GM21381 (cell line): ENCODE data around the gene OXTR.
A peak's percentile ranks its signal among the peaks of the same experiment; 100 is the strongest.

Experiments
- ATAC-seq: cut with Tn5 transposase; IDR thresholded peaks from one replicate; pipeline ENCODE4 v1.9.1; 2021; ENCODE audit warnings: mild to moderate bottlenecking, moderate library complexity; ENCODE audit not compliant: unreplicated experiment

The OXTR gene

GRCh38 chr3:8769088-8769822, at the start of gene OXTR:
OXTR (minus strand) TSS chr3:8769613; CDS start chr3:8768187, 1,426 bp downstream.
- ATAC-seq, result peak; percentile 78

GRCh38 chr3:8817486-8817885, 48.1 kb upstream of the OXTR start:
- ATAC-seq, result no peak

- no peak for ATAC-seq
Observed at GRCh38 chr3:8816106-8816505, 46.7 kb upstream of the OXTR start.

GRCh38 chr3:8813411-8813810, 44.0 kb upstream of the OXTR start:
- ATAC-seq, result no peak

GRCh38 chr3:8810561-8810960, 41.1 kb upstream of the OXTR start:
- no peak for ATAC-seq

GRCh38 chr3:8805774-8806173, 36.4 kb upstream of the OXTR start:
- no peak for ATAC-seq

- no peak for ATAC-seq
Observed at GRCh38 chr3:8802256-8802655, 32.8 kb upstream of the OXTR start.

GRCh38 chr3:8800016-8800415, 30.6 kb upstream of the OXTR start:
- ATAC-seq, result no peak

GRCh38 chr3:8794247-8794646, 24.8 kb upstream of the OXTR start:
- ATAC-seq, result no peak

- no peak for ATAC-seq
Observed at GRCh38 chr3:8793242-8793641, 23.8 kb upstream of the OXTR start.

GRCh38 chr3:8790529-8790928, 21.1 kb upstream of the OXTR start:
- no peak for ATAC-seq

GRCh38 chr3:8784676-8785435, 15.4 kb upstream of the OXTR start:
- ATAC-seq, result no peak

- ATAC-seq, result no peak
Observed at GRCh38 chr3:8780279-8780678, 10.9 kb upstream of the OXTR start.

GRCh38 chr3:8778475-8778874, 9.1 kb upstream of the OXTR start:
- ATAC-seq, result no peak

GRCh38 chr3:8777978-8778267, 8.5 kb upstream of the OXTR start:
- no peak for ATAC-seq

- no peak for ATAC-seq
Observed at GRCh38 chr3:8777201-8777977, 8.0 kb upstream of the OXTR start.

GRCh38 chr3:8776406-8776805, 7.0 kb upstream of the OXTR start:
- no peak for ATAC-seq

- ATAC-seq, result no peak
Observed at GRCh38 chr3:8775602-8776001, 6.2 kb upstream of the OXTR start.

- ATAC-seq, result no peak
Observed at GRCh38 chr3:8775181-8775580, 5.8 kb upstream of the OXTR start.

- ATAC-seq, result no peak
Observed at GRCh38 chr3:8773941-8774542, 4.6 kb upstream of the OXTR start.

- peak; percentile 29 for ATAC-seq
Observed at GRCh38 chr3:8768364-8769087, 887 bp downstream of the OXTR start.
